ENCODE data around the gene PTCHD4. TPM values are rescaled to one million over a fixed set of nuclear protein-coding genes. Genes with fewer than 3 reads are reported as not detected.

Gene PTCHD4
- total RNA-seq, 1 donor from 2014 or later = 0.52 TPM

DNA sequence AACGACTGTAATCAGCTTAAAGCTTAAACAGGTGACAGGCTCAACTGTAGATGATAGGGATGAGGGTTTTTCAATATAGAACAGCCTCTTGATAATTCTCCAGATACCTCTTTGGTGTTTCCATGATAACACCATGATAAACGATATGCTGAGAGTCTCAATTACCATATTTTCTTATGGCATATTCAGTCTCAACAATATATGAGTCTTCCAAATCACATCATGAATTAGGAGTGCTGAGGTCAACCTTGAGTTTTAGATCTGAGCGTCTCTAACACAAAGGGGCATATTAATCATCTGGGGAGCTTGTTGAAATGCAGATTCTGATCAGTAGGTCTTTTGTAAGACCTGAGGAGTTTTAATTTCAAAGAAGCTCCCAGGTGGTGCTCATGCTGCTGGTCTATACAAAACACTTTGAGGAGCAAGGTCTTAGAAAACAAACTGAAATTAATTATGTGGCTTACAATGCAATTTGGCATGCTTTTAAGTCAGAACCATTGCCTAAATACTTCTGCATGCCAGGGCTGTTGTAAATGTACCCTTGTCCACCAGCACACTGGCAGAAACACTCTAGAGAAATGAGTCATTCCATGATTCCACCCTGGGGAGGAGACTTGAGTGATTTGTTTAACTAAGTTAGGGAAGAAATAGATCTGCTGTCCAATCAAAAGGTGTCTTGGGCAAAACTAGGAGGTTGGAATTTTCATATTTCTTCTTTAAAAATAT lies 49.6 kb downstream of the PTCHD4 start:
- no peaks in the 10 kb centered on the region for H3K9me3 ChIP-seq (ENCODE audit: control insufficient read depth in 3 of 3, low read length in 3 of 3)
- no peak overlapping the region for H3K9ac ChIP-seq (ENCODE audit: low read depth in 1 of 3, low read length in 3 of 3)
- H3K27me3 ChIP-seq (ENCODE audit: control insufficient read depth in 3 of 3, insufficient read depth in 3 of 3, low read length in 3 of 3) = no peaks in the 10 kb centered on the region
- H3K4me1 ChIP-seq (ENCODE audit: control insufficient read depth in 3 of 3, insufficient read depth in 3 of 3, low read length in 3 of 3) = no peaks in the 10 kb centered on the region
- H3K4me3 ChIP-seq (ENCODE audit: low read length in 3 of 3) = no peak overlapping the region
- no peaks in the 10 kb centered on the region for H3K36me3 ChIP-seq (ENCODE audit: control insufficient read depth in 3 of 3, insufficient read depth in 3 of 3, low read length in 3 of 3)
- H3K27ac ChIP-seq (ENCODE audit: low read depth, low read length) = no peak overlapping the region
